HepG2 (cell line): Measurements from ENCODE around the gene HMCN1. TPM values are rescaled to one million over a fixed set of nuclear protein-coding genes. Genes with fewer than 3 reads are reported as not detected.

Source experiments
- ESRRA ChIP-seq: sonication (generic); formaldehyde crosslinking; IDR thresholded peaks from 2 replicates; pipeline ENCODE4 v1.5.1; 2020; ENCODE audit warnings: mild to moderate bottlenecking, low read depth, missing genetic modification reagents
- GTF3A ChIP-seq: sonication (generic); formaldehyde crosslinking; conservative IDR thresholded peaks from 2 replicates; pipeline ENCODE4 v1.4.0; 2020; ENCODE audit warnings: mild to moderate bottlenecking, missing genetic modification reagents
- HDAC1 ChIP-seq: sonication (generic); formaldehyde crosslinking; IDR thresholded peaks from 2 replicates; pipeline ENCODE4 v1.5.1; 2020; ENCODE audit warnings: mild to moderate bottlenecking, missing genetic modification reagents
- HNRNPLL ChIP-seq: fragments of 200-400 bp; formaldehyde crosslinking; IDR thresholded peaks from 2 replicates; pipeline ENCODE4 v1.6.1; 2017; ENCODE audit warnings: mild to moderate bottlenecking, low read depth, low read length; ENCODE audit not compliant: poor library complexity, severe bottlenecking
- KDM4B ChIP-seq: sonication (generic); formaldehyde crosslinking; IDR thresholded peaks from 2 replicates; pipeline ENCODE4 v1.4.0; 2020; ENCODE audit warnings: missing genetic modification reagents
- MTA1 ChIP-seq: sonication (generic); formaldehyde crosslinking; IDR thresholded peaks from 2 replicates; pipeline ENCODE4 v1.4.0; 2020; ENCODE audit warnings: missing genetic modification reagents, mild to moderate bottlenecking, borderline replicate concordance
- STAG1 ChIP-seq: sonication (generic); formaldehyde crosslinking; IDR thresholded peaks from 2 replicates; pipeline ENCODE4 v1.4.0; 2020; ENCODE audit warnings: missing genetic modification reagents
- SYNCRIP ChIP-seq: fragments of 200-400 bp; formaldehyde crosslinking; IDR thresholded peaks from 2 replicates; pipeline ENCODE4 v1.6.1; 2018; ENCODE audit warnings: mild to moderate bottlenecking, low read depth, low read length; ENCODE audit not compliant: insufficient read depth
- THAP11 ChIP-seq: IDR thresholded peaks from 2 replicates; pipeline ENCODE4 v1.6.1; 2016; ENCODE audit warnings: missing biosample characterization, missing genetic modification reagents
- polyA plus RNA-seq, 8 experiments: library from polyadenylated mRNA; depleted of rRNA in 3 of 8; stranded (reverse) in 7 of 8; unstranded in 1 of 8; fragments of >200 nt; fragmentation: Illumina TruSeq in 4 of 8; extraction: Trizol in 4 of 8; gene quantifications; 2 replicates each; pipeline versions ENCODE4 v1.2.1 to v1.2.3, GENCODE V29; 2011 to 2016; ENCODE audit warnings: low read depth in 4 of 8, missing spikeins in 1 of 8, mixed read lengths in 1 of 8; ENCODE audit not compliant: insufficient read depth in 1 of 8
- total RNA-seq, 5 experiments: library from RNA; depleted of rRNA; stranded (reverse); fragments of >200 nt; fragmentation: Illumina TruSeq; extraction: Trizol; gene quantifications; 2 replicates each; pipeline ENCODE4 v1.2.3, GENCODE V29; 2016; ENCODE audit warnings: low read depth in 1 of 5
- TF ChIP-seq, protein P1 (sequence below): sonication (generic); formaldehyde crosslinking; IDR thresholded peaks from 2 replicates; pipeline ENCODE4 v1.5.1; 2020; ENCODE audit warnings: missing genetic modification reagents, mild to moderate bottlenecking, borderline replicate concordance
- TF ChIP-seq, protein P2 (sequence below): sonication (generic); formaldehyde crosslinking; IDR thresholded peaks from 2 replicates; pipeline ENCODE4 v1.4.0; 2020; ENCODE audit warnings: mild to moderate bottlenecking, low read depth, missing genetic modification reagents
- TF ChIP-seq, protein P3 (sequence below): sonication (generic); formaldehyde crosslinking; IDR thresholded peaks from 2 replicates; pipeline ENCODE4 v1.4.0; 2020; ENCODE audit warnings: mild to moderate bottlenecking, missing genetic modification reagents
- TF ChIP-seq, protein P4 (sequence below): sonication (generic); formaldehyde crosslinking; IDR thresholded peaks from 2 replicates; pipeline ENCODE4 v1.9.0; 2022; ENCODE audit warnings: missing genetic modification reagents, mild to moderate bottlenecking, borderline replicate concordance

Gene HMCN1
- total and polyA plus RNA-seq, 2 of the 13 experiments (the other 11 are each of a cell fraction or from before 2014, with no cell fraction given), result 0.03 TPM; not detected in 1

DNA sequence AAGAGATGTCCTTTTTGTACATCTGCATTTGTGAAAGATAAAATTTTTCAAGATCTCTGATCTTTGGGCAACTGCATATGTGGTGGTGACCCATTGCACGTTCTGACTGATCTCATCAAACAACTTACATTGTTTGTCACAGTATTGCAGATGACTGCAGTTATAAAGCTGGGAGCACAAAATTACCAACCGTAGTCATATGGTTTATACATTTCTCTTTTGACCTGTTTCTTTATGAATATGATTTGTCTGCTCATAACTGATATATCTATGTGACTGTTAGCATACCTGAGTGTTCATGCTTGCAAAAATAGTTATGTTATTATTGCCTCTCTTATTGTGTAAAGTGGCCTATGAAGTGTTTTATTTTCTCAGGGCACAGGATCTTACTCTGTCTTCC is 43.7 kb upstream of the HMCN1 start (continued):
- TF ChIP-seq HNRNPLL (no peak), GTF3A (CRISPR knock-in tag) (no peak), ESRRA (CRISPR knock-in tag) (no peak), MTA1 (CRISPR knock-in tag) (no peak), KDM4B (CRISPR knock-in tag) (no peak), STAG1 (CRISPR knock-in tag) (no peak), HDAC1 (CRISPR knock-in tag) (no peak), THAP11 (CRISPR knock-in tag) (no peak), SYNCRIP (no peak)
- TF ChIP-seq, protein P1, sequence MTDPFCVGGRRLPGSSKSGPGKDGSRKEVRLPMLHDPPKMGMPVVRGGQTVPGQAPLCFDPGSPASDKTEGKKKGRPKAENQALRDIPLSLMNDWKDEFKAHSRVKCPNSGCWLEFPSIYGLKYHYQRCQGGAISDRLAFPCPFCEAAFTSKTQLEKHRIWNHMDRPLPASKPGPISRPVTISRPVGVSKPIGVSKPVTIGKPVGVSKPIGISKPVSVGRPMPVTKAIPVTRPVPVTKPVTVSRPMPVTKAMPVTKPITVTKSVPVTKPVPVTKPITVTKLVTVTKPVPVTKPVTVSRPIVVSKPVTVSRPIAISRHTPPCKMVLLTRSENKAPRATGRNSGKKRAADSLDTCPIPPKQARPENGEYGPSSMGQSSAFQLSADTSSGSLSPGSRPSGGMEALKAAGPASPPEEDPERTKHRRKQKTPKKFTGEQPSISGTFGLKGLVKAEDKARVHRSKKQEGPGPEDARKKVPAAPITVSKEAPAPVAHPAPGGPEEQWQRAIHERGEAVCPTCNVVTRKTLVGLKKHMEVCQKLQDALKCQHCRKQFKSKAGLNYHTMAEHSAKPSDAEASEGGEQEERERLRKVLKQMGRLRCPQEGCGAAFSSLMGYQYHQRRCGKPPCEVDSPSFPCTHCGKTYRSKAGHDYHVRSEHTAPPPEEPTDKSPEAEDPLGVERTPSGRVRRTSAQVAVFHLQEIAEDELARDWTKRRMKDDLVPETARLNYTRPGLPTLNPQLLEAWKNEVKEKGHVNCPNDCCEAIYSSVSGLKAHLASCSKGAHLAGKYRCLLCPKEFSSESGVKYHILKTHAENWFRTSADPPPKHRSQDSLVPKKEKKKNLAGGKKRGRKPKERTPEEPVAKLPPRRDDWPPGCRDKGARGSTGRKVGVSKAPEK, result no peak
- TF ChIP-seq, protein P2, sequence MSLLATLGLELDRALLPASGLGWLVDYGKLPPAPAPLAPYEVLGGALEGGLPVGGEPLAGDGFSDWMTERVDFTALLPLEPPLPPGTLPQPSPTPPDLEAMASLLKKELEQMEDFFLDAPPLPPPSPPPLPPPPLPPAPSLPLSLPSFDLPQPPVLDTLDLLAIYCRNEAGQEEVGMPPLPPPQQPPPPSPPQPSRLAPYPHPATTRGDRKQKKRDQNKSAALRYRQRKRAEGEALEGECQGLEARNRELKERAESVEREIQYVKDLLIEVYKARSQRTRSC (CRISPR knock-in tag), result no peak
- TF ChIP-seq, protein P3, sequence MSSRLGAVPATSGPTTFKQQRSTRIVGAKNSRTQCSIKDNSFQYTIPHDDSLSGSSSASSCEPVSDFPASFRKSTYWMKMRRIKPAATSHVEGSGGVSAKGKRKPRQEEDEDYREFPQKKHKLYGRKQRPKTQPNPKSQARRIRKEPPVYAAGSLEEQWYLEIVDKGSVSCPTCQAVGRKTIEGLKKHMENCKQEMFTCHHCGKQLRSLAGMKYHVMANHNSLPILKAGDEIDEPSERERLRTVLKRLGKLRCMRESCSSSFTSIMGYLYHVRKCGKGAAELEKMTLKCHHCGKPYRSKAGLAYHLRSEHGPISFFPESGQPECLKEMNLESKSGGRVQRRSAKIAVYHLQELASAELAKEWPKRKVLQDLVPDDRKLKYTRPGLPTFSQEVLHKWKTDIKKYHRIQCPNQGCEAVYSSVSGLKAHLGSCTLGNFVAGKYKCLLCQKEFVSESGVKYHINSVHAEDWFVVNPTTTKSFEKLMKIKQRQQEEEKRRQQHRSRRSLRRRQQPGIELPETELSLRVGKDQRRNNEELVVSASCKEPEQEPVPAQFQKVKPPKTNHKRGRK (CRISPR knock-in tag), result no peak
- TF ChIP-seq, protein P4, sequence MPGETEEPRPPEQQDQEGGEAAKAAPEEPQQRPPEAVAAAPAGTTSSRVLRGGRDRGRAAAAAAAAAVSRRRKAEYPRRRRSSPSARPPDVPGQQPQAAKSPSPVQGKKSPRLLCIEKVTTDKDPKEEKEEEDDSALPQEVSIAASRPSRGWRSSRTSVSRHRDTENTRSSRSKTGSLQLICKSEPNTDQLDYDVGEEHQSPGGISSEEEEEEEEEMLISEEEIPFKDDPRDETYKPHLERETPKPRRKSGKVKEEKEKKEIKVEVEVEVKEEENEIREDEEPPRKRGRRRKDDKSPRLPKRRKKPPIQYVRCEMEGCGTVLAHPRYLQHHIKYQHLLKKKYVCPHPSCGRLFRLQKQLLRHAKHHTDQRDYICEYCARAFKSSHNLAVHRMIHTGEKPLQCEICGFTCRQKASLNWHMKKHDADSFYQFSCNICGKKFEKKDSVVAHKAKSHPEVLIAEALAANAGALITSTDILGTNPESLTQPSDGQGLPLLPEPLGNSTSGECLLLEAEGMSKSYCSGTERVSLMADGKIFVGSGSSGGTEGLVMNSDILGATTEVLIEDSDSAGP (CRISPR knock-in tag), result no peak
